Jurkat, Clone E6-1 (cell line): ENCODE results near the gene TXNRD2.
"Not testable (repeated sequence)": the region's sequence is repeated elsewhere in the genome, so short reads cannot be mapped to it uniquely, and the experiment has no call there.

Source experiments
- DNase-seq: peaks from one replicate; pipeline ENCODE4 v3.0.0-alpha.2; 2011; ENCODE audit warnings: low read depth, low spot score
- H3K4me3 ChIP-seq: 2 replicates; pipeline ENCODE4 v1.5.1; 2011; ENCODE audit warnings: mild to moderate bottlenecking, low read length, control low read depth, moderate library complexity

The TXNRD2 gene

DNA sequence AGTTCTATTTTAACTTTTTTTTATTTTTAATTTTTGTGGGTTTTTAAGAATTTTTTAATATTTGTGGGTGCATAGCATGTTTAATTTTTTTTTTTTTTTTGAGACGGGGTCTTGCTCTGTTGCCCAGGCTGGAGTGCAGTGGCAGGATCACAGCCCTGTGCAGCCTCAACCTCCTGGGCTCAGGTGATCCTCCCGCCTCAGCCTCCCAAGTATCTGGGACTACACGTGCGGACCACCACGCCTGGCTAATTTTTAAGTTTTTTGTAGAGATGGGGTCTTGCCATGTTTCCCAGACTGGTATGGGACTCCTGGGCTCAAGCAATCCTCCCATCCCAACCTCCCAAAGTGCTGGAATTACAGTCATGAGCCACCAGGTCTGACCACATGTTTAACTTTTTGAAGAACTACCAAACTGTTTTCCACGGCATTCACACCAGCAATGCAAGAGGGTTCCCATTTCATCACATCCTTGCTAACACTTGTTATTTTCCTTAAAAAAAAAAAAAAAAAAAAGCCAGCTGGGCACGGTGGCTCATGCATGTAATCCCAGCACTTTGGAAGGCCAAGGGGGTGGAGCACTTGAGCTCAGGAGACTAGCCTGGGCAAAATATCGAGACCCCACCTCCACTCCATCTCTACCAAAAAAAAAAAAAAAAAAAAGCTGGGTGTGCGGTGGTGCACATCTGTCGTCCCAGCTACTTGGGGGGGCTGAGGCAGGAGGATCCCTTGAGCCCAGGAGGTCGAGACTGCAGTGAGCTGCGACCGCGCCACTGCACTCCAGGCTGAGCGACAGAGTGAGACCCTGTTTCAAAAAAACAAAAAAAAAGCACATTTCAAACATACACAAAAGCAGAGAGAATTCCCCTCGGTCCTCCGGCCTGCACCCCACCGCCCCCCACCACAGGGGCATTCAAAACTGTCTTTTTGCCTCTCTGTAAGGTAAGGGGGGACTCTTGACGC lies 16.7 kb upstream of the TXNRD2 start:
- H3K4me3 ChIP-seq = no peak overlapping the region
- DNase-seq = no peak

DNA sequence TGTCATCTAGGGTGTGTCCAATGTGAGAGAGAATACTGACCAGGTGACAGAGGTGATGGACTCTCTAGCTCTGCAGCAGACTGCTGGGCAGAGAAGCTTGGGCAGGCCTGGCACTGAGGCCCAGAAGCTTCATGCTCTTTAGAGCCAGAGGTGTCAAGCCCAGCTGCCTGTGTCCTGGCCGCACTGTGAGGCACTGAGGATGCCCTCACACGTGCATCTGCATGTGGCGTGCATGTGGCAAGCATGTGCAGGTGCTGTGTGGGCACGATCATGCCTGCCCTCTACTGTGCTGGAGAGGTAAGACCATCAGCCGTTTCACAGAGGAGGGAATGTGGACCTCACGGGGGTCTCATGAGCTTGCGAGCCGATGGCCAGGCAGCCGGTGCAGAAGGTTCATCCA lies 15.8 kb upstream of the TXNRD2 start:
- H3K4me3 ChIP-seq = no peak overlapping the region
- DNase-seq = no peak

GRCh38 chr22:19955241-19956128 lies 13.9 kb upstream of the TXNRD2 start:
- DNase-seq = no peak
- H3K4me3 ChIP-seq = no peak overlapping the region

DNA sequence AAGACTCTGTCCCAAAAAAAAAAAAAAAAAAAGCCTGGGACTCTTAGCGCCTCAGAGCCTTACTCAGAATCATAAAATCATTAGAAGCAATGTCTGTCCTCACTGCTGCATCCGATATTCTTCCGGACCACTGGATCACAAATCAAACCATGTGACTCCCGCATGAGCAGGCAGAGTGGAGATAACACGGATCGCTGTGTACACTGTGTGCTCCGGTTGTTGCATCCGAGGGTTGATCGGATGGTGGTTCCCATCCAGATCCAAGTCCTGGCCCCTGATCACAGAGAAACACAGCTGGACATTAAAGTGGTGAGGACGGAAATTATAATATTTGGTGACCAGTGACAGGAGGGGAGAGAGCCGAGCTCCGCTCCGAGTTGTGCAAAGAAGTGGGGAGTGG lies 9.7 kb upstream of the TXNRD2 start:
- no peak for DNase-seq
- H3K4me3 ChIP-seq = no peak overlapping the region

- H3K4me3 ChIP-seq = no peak overlapping the region
Observed at GRCh38 chr22:19948057-19948760, 6.6 kb upstream of the TXNRD2 start.

DNA sequence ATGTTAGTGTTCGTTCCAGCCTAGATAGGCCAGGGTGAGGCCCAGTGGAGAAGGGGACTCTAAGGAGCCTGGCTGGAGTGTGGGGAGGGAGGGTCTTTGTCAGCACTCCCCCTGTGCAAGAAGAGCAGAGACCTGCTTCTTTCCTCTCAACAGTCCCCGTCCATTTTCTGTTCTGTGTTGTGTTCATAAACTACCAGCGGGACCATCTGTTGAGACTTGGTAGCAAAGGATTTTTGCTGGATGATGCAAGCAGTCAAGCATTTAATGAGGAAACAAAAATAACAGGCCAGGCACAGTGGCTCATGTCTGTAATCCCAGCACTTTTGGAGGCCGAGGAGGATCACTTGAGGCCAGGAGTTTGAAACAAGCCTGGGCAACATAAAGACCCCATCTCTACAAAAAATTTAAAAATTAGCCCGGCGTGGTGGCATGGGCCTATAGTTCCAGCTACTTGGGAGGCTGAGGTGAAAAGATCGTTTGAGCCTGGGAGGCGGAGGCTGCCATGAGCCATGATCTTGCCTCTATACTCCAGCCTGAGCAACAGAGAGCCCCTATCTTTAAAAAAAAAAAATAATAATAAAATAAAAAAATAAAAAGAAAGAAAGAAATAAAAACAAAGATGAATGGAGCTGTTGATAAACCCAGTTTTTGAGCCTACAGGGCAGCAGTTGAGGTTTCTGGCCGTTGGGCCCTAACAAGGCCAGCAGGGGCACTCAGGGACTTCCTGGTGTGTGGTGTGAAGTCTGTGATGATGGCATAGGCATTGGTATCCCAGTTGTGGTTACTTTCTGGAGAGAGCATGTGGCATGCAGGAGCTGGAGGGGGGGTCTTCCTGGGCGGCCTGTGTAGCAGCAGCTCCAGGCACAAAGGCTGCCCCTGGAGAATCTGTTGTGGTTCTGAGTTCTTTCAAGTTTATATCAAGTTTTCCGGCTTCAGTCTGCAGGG lies 1.7 kb upstream of the TXNRD2 start:
- peak; percentile 83 for DNase-seq
- H3K4me3 ChIP-seq = peak overlapping the region; percentile 99

More at GRCh38 chr22:19948057-19948760, 6.6 kb upstream of the TXNRD2 start:
- DNase-seq = no peak

GRCh38 chr22:19942157-19943081 lies 801 bp upstream of the TXNRD2 start:
- peak overlapping the region; percentile 99 for H3K4me3 ChIP-seq
- no peak for DNase-seq

DNA sequence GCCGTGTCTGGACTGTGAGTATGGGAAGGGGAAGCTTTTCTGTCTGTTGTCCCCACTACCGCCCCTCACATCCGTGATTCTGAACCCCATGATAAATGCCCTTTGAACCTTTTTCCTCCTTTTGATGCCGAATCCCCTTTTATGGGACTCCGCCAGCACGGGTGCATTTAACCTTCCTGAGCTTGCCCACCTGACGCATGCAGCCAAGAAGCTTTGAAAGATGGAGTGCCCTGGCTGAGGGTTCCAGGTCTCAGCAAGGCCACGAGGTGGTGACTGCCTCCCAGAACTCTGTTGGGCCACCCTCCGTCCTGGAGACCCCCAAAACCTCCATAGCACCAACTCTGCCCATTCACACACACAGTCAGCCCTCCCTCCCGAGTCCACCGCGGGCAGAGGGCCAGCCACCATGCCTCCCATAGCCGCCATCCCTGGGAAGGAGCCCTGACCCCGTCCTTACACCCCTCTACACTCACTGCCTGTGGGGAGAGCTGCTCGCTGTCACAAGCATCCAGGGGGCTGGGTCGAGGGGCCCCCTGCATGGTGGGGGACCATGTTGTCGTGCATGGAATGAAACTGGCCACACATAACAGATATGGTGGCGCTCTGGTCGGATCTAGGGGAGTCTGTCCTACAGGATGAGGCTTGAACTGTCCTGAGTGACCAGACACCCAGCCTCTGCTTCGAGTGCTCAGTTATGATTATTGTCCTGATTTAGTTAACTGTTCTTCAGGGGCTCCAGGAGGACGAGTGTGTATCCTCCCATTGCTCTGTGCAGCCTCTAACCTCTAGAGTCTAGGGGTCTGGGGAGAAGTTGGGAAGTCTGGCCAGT lies 868 bp downstream of the TXNRD2 start:
- H3K4me3 ChIP-seq = peak overlapping the region; percentile 99
- DNase-seq = no peak

DNA sequence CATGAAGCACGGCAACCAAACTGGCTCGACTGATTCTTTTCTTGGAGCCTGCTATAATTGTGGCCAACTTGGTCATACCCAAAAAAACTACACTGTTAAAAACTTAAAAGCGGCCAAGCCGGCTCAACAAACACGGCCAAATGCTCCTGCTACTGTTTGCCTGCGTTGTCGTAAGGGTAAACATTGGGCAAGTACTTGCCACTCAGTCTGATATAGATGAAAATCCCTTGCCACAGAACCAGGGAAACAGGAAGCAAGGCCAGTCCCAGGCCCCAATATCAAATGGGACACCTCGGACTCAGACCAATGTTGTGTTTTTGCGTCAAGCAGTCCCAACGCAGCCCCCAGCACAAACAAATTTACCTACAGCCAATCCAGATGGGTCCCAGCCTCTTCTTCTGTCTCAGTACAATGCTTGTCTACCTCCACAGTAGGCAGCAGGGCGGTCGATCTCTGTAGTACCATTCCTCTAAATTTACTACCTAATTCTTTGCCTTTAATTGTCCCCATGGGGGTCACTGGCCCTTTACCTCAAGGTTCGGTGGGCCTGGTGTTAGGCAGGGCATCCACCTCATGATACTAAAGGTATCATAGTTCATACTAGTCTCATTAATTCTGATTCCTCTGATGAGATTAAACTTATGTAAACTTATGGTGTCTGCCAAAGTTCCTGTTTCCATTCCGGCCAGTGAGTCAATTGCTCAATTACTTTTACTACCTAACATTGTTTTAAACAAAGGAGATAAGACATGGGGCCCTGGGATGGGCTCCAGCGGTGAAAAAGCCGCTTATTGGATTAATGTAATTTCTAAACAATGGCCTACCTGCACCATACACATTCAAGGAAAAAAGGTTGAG lies 3.8 kb downstream of the TXNRD2 start:
- DNase-seq = no peak
- no peak overlapping the region for H3K4me3 ChIP-seq

GRCh38 chr22:19936513-19936912 lies 5.1 kb downstream of the TXNRD2 start:
- H3K4me3 ChIP-seq = no peak overlapping the region
- DNase-seq = no peak

GRCh38 chr22:19935123-19935718 lies 6.4 kb downstream of the TXNRD2 start:
- not testable (repeated sequence) for H3K4me3 ChIP-seq, DNase-seq

DNA sequence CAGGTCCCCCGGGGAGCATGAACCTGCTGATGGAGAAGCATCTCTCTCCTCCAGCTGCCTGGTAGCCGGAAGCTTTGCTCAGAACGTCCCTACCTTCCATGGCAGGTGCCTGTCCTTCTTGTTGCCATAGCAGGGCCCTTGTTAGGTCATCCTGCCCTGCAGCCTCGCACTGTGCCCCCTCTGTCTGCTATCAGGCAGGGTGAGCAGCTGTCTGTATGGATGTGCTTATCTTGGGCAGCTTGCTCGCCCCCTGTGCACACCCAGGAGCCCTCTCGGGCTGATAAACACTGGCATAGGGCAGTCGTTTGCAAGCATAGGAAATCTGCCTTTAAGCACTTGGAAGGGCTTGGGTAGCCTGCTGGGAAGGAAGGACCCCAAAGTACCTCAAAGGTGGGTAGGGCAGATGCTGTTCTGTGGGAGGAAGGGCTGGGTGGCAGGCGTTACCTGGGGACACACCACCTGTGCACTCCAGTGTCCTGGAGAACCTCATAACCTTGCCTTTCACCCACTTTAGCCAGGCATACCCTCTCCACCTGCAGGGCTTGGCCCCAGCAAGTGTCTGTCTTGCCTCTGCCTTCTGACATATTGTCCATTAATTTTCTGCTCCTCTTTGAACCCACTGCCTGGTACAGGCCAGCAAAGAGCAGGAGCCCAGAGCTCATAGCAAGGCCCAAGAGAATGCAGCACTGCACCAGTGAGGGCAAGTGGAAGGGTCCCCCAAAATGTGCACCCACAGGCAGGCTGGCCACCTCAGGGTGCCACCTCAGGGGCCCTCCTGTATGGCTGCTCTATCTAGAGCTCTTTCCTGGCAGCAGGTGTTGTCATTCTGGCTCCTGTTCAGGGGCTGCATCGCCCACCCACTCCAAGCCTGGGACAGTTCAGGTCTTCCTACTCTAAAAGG lies 8.0 kb downstream of the TXNRD2 start:
- no peak for DNase-seq
- H3K4me3 ChIP-seq = no peak overlapping the region

GRCh38 chr22:19932367-19933206 lies 9.0 kb downstream of the TXNRD2 start:
- no peak overlapping the region for H3K4me3 ChIP-seq
- no peak for DNase-seq
